ENCODE data around the gene AEN. TPM values are rescaled to one million over a fixed set of nuclear protein-coding genes. Genes with fewer than 3 reads are reported as not detected.

The AEN gene
- 17.9 and 18.5 TPM in 2 replicates for total RNA-seq

DNA sequence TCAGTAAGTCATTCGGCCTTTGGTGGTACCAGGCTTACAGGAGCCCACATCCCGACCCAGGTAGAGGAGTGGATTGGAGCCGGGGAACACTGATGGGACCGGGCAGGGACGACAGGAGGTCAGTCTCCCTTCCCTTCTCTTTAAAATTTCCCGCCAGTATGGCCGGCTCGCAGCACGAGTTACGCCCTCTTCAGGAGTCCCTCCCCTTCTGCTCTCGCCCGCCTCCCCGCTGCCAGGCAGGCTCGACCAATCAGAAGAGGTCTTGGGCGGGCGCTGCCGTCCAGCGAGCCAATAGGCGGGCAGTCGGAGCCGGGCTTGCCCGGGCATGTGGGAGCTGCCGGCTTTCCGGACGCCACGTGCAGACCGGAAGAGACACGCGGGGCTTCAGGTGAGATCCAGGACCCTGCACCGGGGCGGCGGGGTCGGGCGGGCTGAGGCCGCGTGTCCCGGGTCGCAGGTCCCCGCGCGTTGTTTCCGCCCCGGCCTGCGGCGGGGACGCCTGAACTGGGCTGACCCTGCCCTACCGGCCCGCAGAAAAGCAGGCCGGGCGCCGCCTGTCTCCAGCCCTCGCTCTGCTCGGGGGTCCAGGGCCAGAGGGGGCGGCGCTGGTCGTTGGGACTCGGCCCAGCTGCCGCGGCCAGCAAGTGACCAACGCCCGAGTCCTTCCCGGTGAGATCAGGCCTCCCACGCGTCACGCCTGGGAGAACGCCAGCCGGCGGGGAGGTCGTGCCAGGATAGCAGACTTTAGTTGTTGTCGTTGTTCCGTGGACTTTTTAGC, at the start of gene AEN:
TSS of gene AEN (plus strand) at position 346 of the 778 bp plus-strand sequence. CDS start 4,870 bp downstream, outside the sequence.

GRCh38 chr15:88638626-88639372, 17.7 kb downstream of the AEN start, which contains the start of gene ISG20:
Gene ISG20 (plus strand): TSS chr15:88639016. CDS start chr15:88639367, 351 bp downstream.

Other genes with a start within 250 kb of the AEN start
- gene MRPL46, start 154.0 kb upstream of the AEN start, total RNA-seq, result 14.9 and 15.9 TPM in 2 replicates
- 32.7 and 49.6 TPM in 2 replicates for gene MRPS11, start 153.6 kb upstream of the AEN start, total RNA-seq
- gene DET1, start 74.7 kb upstream of the AEN start, total RNA-seq, result 7.5 and 7.7 TPM in 2 replicates
- 2.0 and 3.3 TPM in 2 replicates for gene ISG20, start 17.7 kb downstream of the AEN start, total RNA-seq
- gene ACAN, start 182.1 kb downstream of the AEN start, total RNA-seq, result 0.17 TPM in 1 of 2 replicates, not detected in the other